ENCODE results near the gene RRM2. TPM values are rescaled to one million over a fixed set of nuclear protein-coding genes. Genes with fewer than 3 reads are reported as not detected.

Gene RRM2
- total RNA-seq, 2 donors from 2014 or later: 1.9 to 6.1 TPM

- Histone ChIP-seq H3K4me1 (replicated peaks) (no peaks in the 10 kb centered on the region), H3K36me3 (no peaks in the 10 kb centered on the region), H3K27me3 (replicated peaks; ENCODE audit: insufficient read depth) (no peaks in the 10 kb centered on the region), H3K9me3 (no peaks in the 10 kb centered on the region), H3K27ac (no peak overlapping the region), H3K4me3 (no peak overlapping the region)
- TF ChIP-seq CTCF (IDR thresholded peaks at IDR 0.05) (no peak), POLR2AphosphoS5 (IDR thresholded peaks at IDR 0.05) (no peak), POLR2A (IDR thresholded peaks at IDR 0.05) (no peak)
- WGBS: 87% methylated on average over 13 of the region's 13 CpGs
- intact Hi-C loops (cut with DNase I): no loop called here
- DNase-seq (ENCODE audit: low spot score): no peak
Measured at GRCh38 chr2:10076511-10076910, 46.0 kb upstream of the RRM2 start.

GRCh38 chr2:10076988-10077527 is 45.5 kb upstream of the RRM2 start:
- WGBS: 95% methylated on average over 5 of the region's 5 CpGs
- intact Hi-C loops (cut with DNase I): no loop called here
- H3K27ac ChIP-seq: no peak overlapping the region
- no peaks in the 10 kb centered on the region for H3K27me3 ChIP-seq (replicated peaks; ENCODE audit: insufficient read depth)
- TF ChIP-seq POLR2A (IDR thresholded peaks at IDR 0.05) (no peak), CTCF (IDR thresholded peaks at IDR 0.05) (no peak), POLR2AphosphoS5 (IDR thresholded peaks at IDR 0.05) (no peak)
- H3K4me1 ChIP-seq (replicated peaks): no peaks in the 10 kb centered on the region
- H3K36me3 ChIP-seq: no peaks in the 10 kb centered on the region
- H3K4me3 ChIP-seq: no peak overlapping the region
- DNase-seq (ENCODE audit: low spot score): no peak
- H3K9me3 ChIP-seq: no peaks in the 10 kb centered on the region

- H3K36me3 ChIP-seq: no peaks in the 10 kb centered on the region
- H3K4me1 ChIP-seq (replicated peaks): no peaks in the 10 kb centered on the region
- H3K27ac ChIP-seq: no peak overlapping the region
- DNase-seq (ENCODE audit: low spot score): no peak
- 84% methylated on average over 7 of the region's 7 CpGs for WGBS
- H3K9me3 ChIP-seq: no peaks in the 10 kb centered on the region
- TF ChIP-seq POLR2A (IDR thresholded peaks at IDR 0.05) (no peak), POLR2AphosphoS5 (IDR thresholded peaks at IDR 0.05) (no peak), CTCF (IDR thresholded peaks at IDR 0.05) (no peak)
- peaks cover 4% of the 10 kb centered on the region for H3K27me3 ChIP-seq (replicated peaks; ENCODE audit: insufficient read depth)
- no peak overlapping the region for H3K4me3 ChIP-seq
- intact Hi-C loops (cut with DNase I): no loop called here
Measured at GRCh38 chr2:10078001-10078400, 44.5 kb upstream of the RRM2 start.

DNA sequence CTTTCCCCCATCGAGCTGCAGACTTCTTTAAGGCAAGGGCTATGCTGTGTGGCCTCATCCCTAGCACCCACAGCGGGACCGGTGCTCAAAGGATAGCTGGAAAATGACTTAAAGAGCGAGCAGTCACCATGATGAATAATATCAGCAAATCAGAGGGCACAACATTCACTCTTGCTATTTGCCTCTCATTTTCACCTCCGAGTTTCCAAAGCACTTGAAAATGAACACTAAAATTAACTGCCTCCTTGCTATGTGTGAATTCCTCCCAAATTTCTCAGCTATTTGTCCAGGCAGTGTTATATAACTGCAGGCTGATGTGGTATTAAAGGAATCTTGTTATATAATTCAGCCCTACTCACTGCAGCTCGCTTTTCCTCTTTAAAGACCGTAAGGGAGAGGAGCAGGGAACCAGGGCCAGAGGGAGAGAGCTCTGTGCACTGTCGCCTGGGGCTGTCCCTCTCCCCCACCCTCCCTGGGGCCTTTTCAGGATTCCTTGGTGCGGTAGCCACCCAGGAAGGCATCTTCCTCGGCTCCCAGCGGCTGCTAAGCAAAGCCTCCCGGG is 43.8 kb upstream of the RRM2 start:
- 24% methylated on average over 12 of the region's 12 CpGs for WGBS
- intact Hi-C loops (cut with DNase I): no loop called here
- no peak for DNase-seq (ENCODE audit: low spot score)
- TF ChIP-seq POLR2AphosphoS5 (IDR thresholded peaks at IDR 0.05): no peak
- TF ChIP-seq POLR2A (IDR thresholded peaks at IDR 0.05): no peak
- no peak for TF ChIP-seq CTCF (IDR thresholded peaks at IDR 0.05)
- H3K27ac ChIP-seq: peak overlapping the region; percentile 60 to 62
- peaks cover 7% of the 10 kb centered on the region for H3K27me3 ChIP-seq (replicated peaks; ENCODE audit: insufficient read depth)
- H3K36me3 ChIP-seq: no peaks in the 10 kb centered on the region
- peak overlapping the region in 1 of 2 donors; percentile 38 for H3K4me3 ChIP-seq
- no peaks in the 10 kb centered on the region for H3K4me1 ChIP-seq (replicated peaks)
- H3K9me3 ChIP-seq: no peaks in the 10 kb centered on the region

DNA sequence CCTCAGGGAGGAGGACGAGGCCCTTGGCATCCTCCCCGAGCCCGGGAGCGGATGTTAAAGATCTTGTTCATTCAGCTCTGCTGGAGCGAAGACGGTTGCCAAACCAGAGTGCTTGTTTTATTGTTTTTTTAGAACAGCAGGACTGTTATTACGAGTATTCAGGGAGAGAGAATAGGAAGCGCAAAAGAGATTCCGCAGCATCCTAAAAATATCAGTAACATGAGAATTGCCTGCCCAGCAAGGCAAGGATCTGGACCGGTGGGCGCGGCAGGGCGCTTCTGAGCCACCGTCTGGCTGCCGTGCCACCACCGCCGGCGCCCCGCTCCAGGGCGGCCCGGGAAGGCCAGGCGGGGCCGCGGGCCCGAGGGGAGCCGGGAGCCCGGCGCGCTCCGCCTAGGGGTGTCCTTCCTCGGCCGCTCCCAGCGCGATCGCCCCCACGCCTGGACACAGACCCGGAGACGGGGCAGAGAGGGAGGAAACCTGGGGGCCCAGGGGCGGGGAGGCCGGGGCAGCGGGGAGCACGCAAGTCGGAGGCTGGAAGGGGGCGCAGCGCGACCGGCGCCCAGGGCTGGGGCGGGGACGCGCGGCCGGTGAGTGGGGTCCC is 43.2 kb upstream of the RRM2 start:
- intact Hi-C loops (cut with DNase I): no loop called here
- peaks cover 7% of the 10 kb centered on the region for H3K27me3 ChIP-seq (replicated peaks; ENCODE audit: insufficient read depth)
- peak overlapping the region; percentile 38 to 44 for H3K4me3 ChIP-seq
- DNase-seq (ENCODE audit: low spot score): peak; percentile 41
- H3K27ac ChIP-seq: peak overlapping the region; percentile 60 to 62
- TF ChIP-seq POLR2A (IDR thresholded peaks at IDR 0.05) (no peak), POLR2AphosphoS5 (IDR thresholded peaks at IDR 0.05) (no peak), CTCF (IDR thresholded peaks at IDR 0.05) (no peak)
- no peaks in the 10 kb centered on the region for H3K9me3 ChIP-seq
- WGBS: 2% methylated on average over 20 of the region's 53 CpGs
- H3K36me3 ChIP-seq: no peaks in the 10 kb centered on the region
- H3K4me1 ChIP-seq (replicated peaks): no peaks in the 10 kb centered on the region
